Naive thymus-derived CD4-positive, alpha-beta T cell (primary cell): ENCODE data around the gene CSNK1G2. TPM values are rescaled to one million over a fixed set of nuclear protein-coding genes. Genes with fewer than 3 reads are reported as not detected.
"Not testable (repeated sequence)": the region's sequence is repeated elsewhere in the genome, so short reads cannot be mapped to it uniquely, and the experiment has no call there.

Source experiments
- ATAC-seq: fragments of 150-1000 bp; cut with Tn5 transposase; 2 replicates; pipeline ENCODE4 v1.10.0; 2021; ENCODE audit warnings: mild to moderate bottlenecking, moderate library complexity
- CTCF ChIA-PET: fragments of 350-600 bp; sonication (Branson Sonifier 250); formaldehyde crosslinking; loops from one replicate; lab custom pipeline; 2021; ENCODE audit warnings: antibody characterized with exemption; lab: Charles Lee
- POLR2A ChIA-PET: fragments of 350-600 bp; sonication (Branson Sonifier 250); formaldehyde crosslinking; loops from one replicate; lab custom pipeline; 2021; ENCODE audit warnings: antibody characterized with exemption, inconsistent platforms; lab: Charles Lee
- DNase-seq, 9 donors: peaks; one replicate each; pipeline versions ENCODE4 v3.0.0 to v3.0.0-alpha.2; 2020 to 2022; ENCODE audit warnings: mixed read lengths in 1 of 9
- H3K27ac ChIP-seq: one replicate; pipeline ENCODE4 v1.7.0; 2013; ENCODE audit warnings: mild to moderate bottlenecking, low read depth, low read length, moderate library complexity
- H3K27me3 ChIP-seq, 2 donors: one replicate each; pipeline ENCODE4 v1.7.0; 2013; ENCODE audit warnings: low read length in 2 of 2, mild to moderate bottlenecking in 2 of 2, moderate library complexity in 2 of 2; ENCODE audit not compliant: control insufficient read depth in 2 of 2, insufficient read depth in 2 of 2
- H3K36me3 ChIP-seq, 3 experiments: 1 replicate in 2 of 3; 2 replicates in 1 of 3; pipeline ENCODE4 v1.7.0; 2013; ENCODE audit warnings: low read length in 3 of 3, mild to moderate bottlenecking in 3 of 3, moderate library complexity in 1 of 3; ENCODE audit not compliant: insufficient read depth in 3 of 3, control insufficient read depth in 2 of 3
- H3K4me1 ChIP-seq, 2 donors: one replicate each; pipeline ENCODE4 v1.7.0; 2013; ENCODE audit warnings: low read length in 2 of 2, mild to moderate bottlenecking in 2 of 2, moderate library complexity in 1 of 2; ENCODE audit not compliant: control insufficient read depth in 2 of 2, insufficient read depth in 2 of 2
- H3K4me3 ChIP-seq: 2 replicates; pipeline ENCODE4 v1.7.0; 2013; ENCODE audit warnings: mild to moderate bottlenecking, low read length
- H3K9me3 ChIP-seq, 3 experiments: 1 replicate in 2 of 3; 2 replicates in 1 of 3; pipeline ENCODE4 v1.7.0; 2013; ENCODE audit warnings: low read length in 3 of 3; ENCODE audit not compliant: control insufficient read depth in 2 of 3
- H3K27ac Mint-ChIP-seq, 9 donors: one replicate each; pipeline ENCODE4 v1.8.0; 2020 to 2022; ENCODE audit warnings: mixed read lengths in 9 of 9, mild to moderate bottlenecking in 8 of 9, moderate library complexity in 5 of 9, inconsistent platforms in 2 of 9
- H3K27me3 Mint-ChIP-seq, 5 donors: one replicate each; pipeline ENCODE4 v1.8.0; 2021 to 2022; ENCODE audit warnings: mixed read lengths in 5 of 5, mild to moderate bottlenecking in 1 of 5
- H3K36me3 Mint-ChIP-seq, 5 donors: one replicate each; pipeline ENCODE4 v1.8.0; 2020 to 2022; ENCODE audit warnings: mixed read lengths in 5 of 5, mild to moderate bottlenecking in 3 of 5, inconsistent platforms in 1 of 5
- H3K4me1 Mint-ChIP-seq, 7 donors: one replicate each; pipeline ENCODE4 v1.8.0; 2020 to 2022; ENCODE audit warnings: mixed read lengths in 7 of 7, mild to moderate bottlenecking in 3 of 7, inconsistent platforms in 1 of 7
- H3K4me3 Mint-ChIP-seq, 10 donors: one replicate each; pipeline ENCODE4 v1.8.0; 2020 to 2022; ENCODE audit warnings: mild to moderate bottlenecking in 10 of 10, mixed read lengths in 10 of 10, moderate library complexity in 6 of 10, inconsistent platforms in 2 of 10
- H3K9me3 Mint-ChIP-seq, 11 donors: one replicate each; pipeline ENCODE4 v1.8.0; 2020 to 2022; ENCODE audit warnings: mixed read lengths in 11 of 11, mild to moderate bottlenecking in 4 of 11, inconsistent platforms in 1 of 11, moderate library complexity in 1 of 11
- intact Hi-C, 2 donors: fragments of 100-400 bp; cut with micrococcal nuclease; formaldehyde crosslinking; loops; one replicate each; pipeline ENCODE4 v1.15.1; 2023
- polyA plus RNA-seq, 2 donors: library from polyadenylated mRNA; unstranded; fragments of 300-500 nt; fragmentation: Illumina TruSeq; gene quantifications; one replicate each; pipeline ENCODE4 v1.2.3, GENCODE V29; 2021
- total RNA-seq, 6 experiments: library from RNA in 5 of 6; stranded (reverse) in 5 of 6; gene quantifications; 1 replicate in 5 of 6; 2 replicates in 1 of 6; pipeline ENCODE4 v1.2.3 and lab custom pipeline; 2021 to 2026

The CSNK1G2 gene
- total and polyA plus RNA-seq, 7 experiments from 2014 or later = 18.1 to 145 (median 115) TPM

DNA sequence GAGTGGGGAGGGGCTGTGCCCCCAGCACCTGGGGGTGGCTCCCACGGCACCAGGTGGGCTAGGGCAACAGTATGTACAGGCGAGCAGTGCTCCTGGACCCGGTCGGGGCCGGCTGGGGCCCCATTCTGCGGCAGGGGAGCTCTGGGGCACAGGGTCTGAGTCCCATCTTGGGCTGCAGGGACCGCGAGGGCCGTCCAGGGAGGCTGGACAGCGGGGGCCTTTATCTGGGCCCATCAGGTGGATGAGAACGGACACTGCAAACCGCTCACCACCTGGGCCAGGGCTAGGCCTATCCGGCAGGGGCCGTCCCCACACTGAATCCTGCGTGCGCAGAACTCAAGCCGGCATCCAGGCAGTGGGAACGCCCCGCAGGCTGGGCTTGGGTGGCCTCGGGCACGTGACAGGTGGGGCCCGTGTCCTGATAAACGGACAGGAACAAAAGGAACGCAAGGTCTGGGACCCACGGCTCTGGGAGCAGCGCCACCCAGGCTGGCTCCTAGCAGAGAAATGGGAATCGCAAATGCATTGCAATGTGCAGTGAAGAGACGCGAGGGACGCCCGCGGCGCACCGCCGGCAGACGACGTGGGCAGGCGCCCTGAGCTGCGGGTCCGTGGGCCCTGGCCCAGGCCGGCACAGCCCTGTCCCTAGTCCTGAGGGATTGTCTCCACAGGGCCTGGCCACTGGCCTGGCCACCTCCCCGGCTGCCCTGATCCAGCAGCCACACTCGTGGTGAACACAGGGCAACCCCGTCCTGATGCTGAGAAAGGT, 44.8 kb downstream of the CSNK1G2 start:
- DNase-seq = no peak
- Histone ChIP-seq H3K27ac (no peak overlapping the region), H3K36me3 (peaks cover 0 to 86% (median 0%) of the 10 kb centered on the region in 3 experiments), H3K4me3 (no peak overlapping the region), H3K9me3 (no peaks in the 10 kb centered on the region), H3K4me1 (no peaks in the 10 kb centered on the region), H3K27me3 (no peaks in the 10 kb centered on the region)
- H3K36me3 Mint-ChIP-seq = peaks cover 0 to 17% (median 7%) of the 10 kb centered on the region in 5 donors
- H3K4me1 Mint-ChIP-seq = no peaks in the 10 kb centered on the region
- H3K27me3 Mint-ChIP-seq = no peaks in the 10 kb centered on the region
- no peak overlapping the region for H3K4me3 Mint-ChIP-seq
- intact Hi-C loops = no loop called here
- H3K27ac Mint-ChIP-seq = no peak overlapping the region
- H3K9me3 Mint-ChIP-seq = no peaks in the 10 kb centered on the region
- no peak for ATAC-seq
- POLR2A ChIA-PET = no interaction called here
- CTCF ChIA-PET = no interaction called here

DNA sequence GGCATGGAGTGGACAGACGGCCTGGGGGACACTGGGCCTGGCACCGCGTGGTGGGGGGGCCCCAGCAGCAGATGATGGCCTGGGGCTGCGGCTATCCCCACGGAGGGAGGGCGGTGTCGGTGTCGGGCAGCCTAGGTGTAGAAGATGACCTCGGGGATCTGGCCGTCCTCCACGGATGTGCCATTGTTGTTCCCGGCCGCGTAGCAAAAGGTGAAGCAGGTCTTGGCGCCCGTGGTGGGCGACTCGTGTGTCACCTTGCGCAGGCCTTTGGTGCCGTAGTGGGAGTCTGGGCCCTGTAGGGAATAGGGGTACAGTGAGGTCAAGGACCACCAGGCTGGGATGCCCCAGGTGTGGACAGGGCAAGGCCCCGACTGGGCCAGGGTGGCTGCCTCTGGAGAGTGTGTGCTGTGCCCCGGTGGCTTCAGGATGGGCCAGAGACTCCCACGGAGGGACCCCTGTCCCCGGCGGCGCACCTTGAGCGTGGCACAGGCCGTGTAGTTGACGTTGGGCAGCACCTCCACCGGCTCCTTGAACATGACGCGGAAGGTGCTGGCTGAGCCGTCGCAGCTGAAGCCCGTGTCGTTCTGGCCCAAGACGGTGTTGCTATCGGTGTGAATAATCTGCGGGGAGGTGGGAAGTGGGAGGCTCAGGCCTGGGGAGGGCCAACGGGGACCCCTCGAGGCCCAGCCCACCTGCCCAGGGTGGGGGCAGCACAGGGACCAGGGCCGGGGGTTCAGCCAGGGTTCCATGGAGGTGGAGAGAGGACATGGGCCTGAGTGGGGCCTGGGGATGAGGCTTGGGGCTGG, 45.6 kb downstream of the CSNK1G2 start:
- Histone ChIP-seq H3K27me3 (no peaks in the 10 kb centered on the region), H3K36me3 (peaks cover 0 to 86% (median 0%) of the 10 kb centered on the region in 3 experiments), H3K27ac (no peak overlapping the region), H3K9me3 (no peaks in the 10 kb centered on the region), H3K4me3 (no peak overlapping the region), H3K4me1 (no peaks in the 10 kb centered on the region)
- no peak for DNase-seq
- Mint-ChIP-seq H3K4me1 (no peaks in the 10 kb centered on the region), H3K27me3 (no peaks in the 10 kb centered on the region), H3K27ac (peak overlapping the region in 1 of 9 donors; percentile 19), H3K9me3 (no peaks in the 10 kb centered on the region), H3K36me3 (peaks cover 0 to 13% (median 4%) of the 10 kb centered on the region in 5 donors), H3K4me3 (no peak overlapping the region)
- CTCF ChIA-PET = no interaction called here
- intact Hi-C loops = no loop called here
- POLR2A ChIA-PET = no interaction called here
- no peak for ATAC-seq

DNA sequence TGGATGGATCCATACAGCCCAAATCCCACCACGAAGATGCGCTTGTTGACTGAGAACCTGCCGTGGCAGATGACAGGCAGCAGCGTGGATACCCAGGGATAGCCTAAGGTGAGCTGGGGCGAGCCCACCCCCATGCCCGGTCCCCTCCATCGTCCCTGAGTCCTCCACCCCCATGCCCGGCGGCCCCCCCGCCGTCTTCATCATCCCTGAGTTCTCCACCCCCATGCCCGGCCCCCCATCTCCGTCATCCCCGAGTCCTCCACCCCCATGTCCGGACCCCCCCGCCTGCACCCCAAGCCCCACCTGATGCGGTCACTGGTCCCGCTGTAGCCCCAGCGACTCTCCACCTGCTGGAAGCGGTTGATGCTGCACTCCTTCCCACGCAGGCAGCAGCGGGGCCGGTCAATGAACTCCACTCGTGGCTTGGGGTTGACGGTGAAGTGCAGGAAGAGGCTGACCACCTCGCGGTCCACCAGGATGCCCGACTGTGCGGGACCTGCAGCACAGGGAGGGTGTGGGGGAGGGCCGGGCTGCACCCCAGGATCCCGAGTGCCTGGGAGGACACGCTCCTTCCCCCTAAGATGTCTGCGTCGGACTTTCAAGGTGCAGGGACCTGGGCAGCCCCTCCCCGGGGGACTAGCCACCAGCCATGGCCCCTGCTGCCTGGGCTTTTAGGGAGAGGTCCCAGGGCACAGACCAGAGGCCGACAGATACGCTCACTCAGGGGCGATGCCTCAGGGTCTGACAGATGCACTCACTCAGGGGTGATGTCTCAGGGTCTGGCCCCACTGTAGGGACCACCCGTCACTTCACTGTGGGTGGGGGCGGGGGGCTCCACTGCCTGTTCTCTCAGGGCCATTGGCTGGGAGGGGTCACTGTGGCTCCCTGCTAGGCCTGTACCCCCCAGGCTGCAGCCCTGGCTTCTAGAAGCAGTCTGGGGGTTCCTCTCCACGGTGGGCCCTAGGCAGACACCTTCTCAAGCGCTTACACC, 46.5 kb downstream of the CSNK1G2 start:
- no peak overlapping the region for H3K4me3 Mint-ChIP-seq
- Histone ChIP-seq H3K36me3 (peaks cover 0 to 80% (median 0%) of the 10 kb centered on the region in 3 experiments), H3K4me3 (no peak overlapping the region), H3K4me1 (no peaks in the 10 kb centered on the region), H3K27ac (no peak overlapping the region), H3K27me3 (no peaks in the 10 kb centered on the region), H3K9me3 (no peaks in the 10 kb centered on the region)
- no peak for ATAC-seq
- H3K27ac Mint-ChIP-seq = peak overlapping the region in 4 of 9 donors; percentile 14 to 53 (median 20)
- CTCF ChIA-PET = no interaction called here
- intact Hi-C loops = no loop called here
- H3K27me3 Mint-ChIP-seq = no peaks in the 10 kb centered on the region
- no peaks in the 10 kb centered on the region for H3K4me1 Mint-ChIP-seq
- DNase-seq = no peak
- H3K36me3 Mint-ChIP-seq = peaks cover 0 to 8% (median 4%) of the 10 kb centered on the region in 5 donors
- POLR2A ChIA-PET = interaction anchor here (0.7 kb wide), 1 partner anchor 85 kb away, joined by 3 read pairs; no protein-coding TSS in a partner anchor
- no peaks in the 10 kb centered on the region for H3K9me3 Mint-ChIP-seq

DNA sequence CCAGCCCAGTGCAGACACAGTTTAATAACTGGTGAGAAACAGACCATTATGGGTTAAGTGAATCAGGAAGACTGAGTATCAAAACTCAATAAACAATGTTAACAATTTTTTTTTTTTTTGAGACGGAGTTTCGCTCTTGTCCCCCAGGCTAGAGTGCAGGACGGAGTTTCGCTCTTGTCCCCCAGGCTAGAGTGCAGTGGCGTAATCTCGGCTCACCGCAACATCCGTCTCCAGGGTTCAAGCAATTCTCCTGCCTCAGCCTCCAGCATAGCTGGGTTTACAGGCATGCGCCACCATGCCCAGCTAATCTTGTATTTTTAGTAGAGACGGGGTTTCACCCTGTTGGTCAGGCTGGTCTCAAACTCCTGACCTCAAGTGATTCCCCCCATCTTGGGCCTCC, 47.5 kb downstream of the CSNK1G2 start:
- CTCF ChIA-PET, H3K27ac ChIP-seq, H3K9me3 Mint-ChIP-seq, H3K27me3 Mint-ChIP-seq, H3K4me1 ChIP-seq, H3K4me1 Mint-ChIP-seq, H3K27me3 ChIP-seq, H3K4me3 Mint-ChIP-seq, intact Hi-C loops, H3K9me3 ChIP-seq, H3K4me3 ChIP-seq, ATAC-seq, DNase-seq, H3K36me3 Mint-ChIP-seq: not testable (repeated sequence)
- H3K27ac Mint-ChIP-seq = peak overlapping the region in 3 of 9 donors; percentile 17 to 53 (median 47)
- POLR2A ChIA-PET = interaction anchor here (0.7 kb wide), 1 partner anchor 86 kb away, joined by 3 read pairs; no protein-coding TSS in a partner anchor
- peaks cover 0 to 80% (median 0%) of the 10 kb centered on the region in 3 experiments for H3K36me3 ChIP-seq

DNA sequence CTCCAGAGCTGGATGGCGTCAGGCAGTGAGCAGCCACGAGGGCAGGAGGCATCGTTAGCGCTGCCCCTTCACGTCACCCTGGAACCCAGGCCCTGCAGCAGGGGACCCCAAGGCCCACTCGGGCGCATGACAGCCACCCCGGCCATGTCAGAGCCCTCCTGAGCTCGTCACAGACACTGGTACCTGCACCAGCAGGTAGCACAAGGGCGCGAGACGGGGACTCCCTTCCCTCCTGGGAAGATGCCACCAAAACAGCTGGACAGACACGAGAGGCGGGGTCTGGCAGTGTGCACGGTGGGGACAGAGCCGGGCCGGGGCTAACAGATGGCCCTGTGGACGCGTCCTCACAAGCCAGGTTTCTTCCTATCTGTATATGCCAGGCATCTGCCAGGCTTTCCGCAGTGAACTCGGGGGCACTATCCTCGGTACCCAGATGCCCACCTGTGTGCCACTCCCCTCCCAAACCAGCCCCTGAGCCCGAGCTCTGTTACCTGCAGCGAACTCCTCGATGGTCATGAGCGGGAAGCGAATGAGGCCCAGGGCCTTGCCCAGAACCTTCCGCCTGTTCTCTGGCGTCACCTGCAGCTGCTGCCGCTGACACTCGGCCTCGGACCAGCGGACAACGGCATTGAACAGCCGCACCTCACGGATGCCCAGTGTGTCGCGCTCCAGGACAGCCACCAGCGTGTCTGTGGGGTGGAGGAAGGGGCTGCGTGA, 48.7 kb downstream of the CSNK1G2 start:
- Histone ChIP-seq H3K9me3 (no peaks in the 10 kb centered on the region), H3K4me3 (no peak overlapping the region), H3K4me1 (no peaks in the 10 kb centered on the region), H3K27me3 (no peaks in the 10 kb centered on the region), H3K36me3 (peaks cover 0 to 74% (median 0%) of the 10 kb centered on the region in 3 experiments), H3K27ac (no peak overlapping the region)
- no peaks in the 10 kb centered on the region for H3K4me1 Mint-ChIP-seq
- H3K9me3 Mint-ChIP-seq = peaks cover 0 to 2% (median 0%) of the 10 kb centered on the region in 11 donors
- DNase-seq (no peak), ATAC-seq (no peak)
- POLR2A ChIA-PET = interaction anchor here (0.8 to 0.9 kb wide), 2 partner anchors 18 to 37 kb away, joined by 3 to 4 read pairs; no protein-coding TSS in a partner anchor
- H3K36me3 Mint-ChIP-seq = peaks cover 0 to 5% (median 0%) of the 10 kb centered on the region in 5 donors
- no peaks in the 10 kb centered on the region for H3K27me3 Mint-ChIP-seq
- no peak overlapping the region for H3K4me3 Mint-ChIP-seq
- H3K27ac Mint-ChIP-seq = no peak overlapping the region
- CTCF ChIA-PET = no interaction called here
- intact Hi-C loops = no loop called here
